GM18502 (cell line): Measurements from ENCODE around the gene CFAP73.
A peak's percentile ranks its signal among the peaks of the same experiment; 100 is the strongest.

Experiments used
- ATAC-seq: cut with Tn5 transposase; IDR thresholded peaks from one replicate; pipeline ENCODE4 v1.9.1; 2021; ENCODE audit warnings: mild to moderate bottlenecking; ENCODE audit not compliant: unreplicated experiment, poor library complexity

Gene CFAP73

DNA sequence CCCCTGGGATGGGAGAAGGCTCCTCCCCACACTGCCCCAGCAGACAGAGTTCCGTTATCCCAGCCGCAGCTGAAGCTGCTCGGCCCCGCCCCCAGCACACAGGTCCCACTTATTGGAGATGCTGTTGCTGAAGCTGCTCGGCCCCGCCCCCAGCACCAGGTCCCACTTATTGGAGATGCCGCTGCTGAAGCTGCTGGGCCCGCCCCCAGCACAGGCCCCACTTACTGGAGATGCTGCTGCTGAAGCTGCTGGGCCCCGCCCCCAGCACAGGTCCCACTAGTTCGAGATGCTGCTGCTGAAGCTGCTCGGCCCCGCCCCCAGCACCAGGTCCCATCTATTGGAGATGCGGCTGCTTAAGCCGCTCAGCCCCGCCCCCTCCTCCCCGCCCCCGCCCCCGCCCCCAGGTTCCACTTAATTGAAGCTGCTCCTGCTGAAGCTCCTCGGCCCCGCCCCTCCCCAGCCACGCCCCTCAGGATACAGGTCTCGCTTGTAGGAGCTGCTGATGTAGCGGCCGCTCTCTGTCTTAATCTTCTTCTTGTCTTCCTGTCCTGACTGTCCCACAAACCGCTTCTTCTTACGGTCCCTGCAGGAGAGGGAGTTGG is 12.0 kb downstream of the CFAP73 start:
- ATAC-seq, result no peak

DNA sequence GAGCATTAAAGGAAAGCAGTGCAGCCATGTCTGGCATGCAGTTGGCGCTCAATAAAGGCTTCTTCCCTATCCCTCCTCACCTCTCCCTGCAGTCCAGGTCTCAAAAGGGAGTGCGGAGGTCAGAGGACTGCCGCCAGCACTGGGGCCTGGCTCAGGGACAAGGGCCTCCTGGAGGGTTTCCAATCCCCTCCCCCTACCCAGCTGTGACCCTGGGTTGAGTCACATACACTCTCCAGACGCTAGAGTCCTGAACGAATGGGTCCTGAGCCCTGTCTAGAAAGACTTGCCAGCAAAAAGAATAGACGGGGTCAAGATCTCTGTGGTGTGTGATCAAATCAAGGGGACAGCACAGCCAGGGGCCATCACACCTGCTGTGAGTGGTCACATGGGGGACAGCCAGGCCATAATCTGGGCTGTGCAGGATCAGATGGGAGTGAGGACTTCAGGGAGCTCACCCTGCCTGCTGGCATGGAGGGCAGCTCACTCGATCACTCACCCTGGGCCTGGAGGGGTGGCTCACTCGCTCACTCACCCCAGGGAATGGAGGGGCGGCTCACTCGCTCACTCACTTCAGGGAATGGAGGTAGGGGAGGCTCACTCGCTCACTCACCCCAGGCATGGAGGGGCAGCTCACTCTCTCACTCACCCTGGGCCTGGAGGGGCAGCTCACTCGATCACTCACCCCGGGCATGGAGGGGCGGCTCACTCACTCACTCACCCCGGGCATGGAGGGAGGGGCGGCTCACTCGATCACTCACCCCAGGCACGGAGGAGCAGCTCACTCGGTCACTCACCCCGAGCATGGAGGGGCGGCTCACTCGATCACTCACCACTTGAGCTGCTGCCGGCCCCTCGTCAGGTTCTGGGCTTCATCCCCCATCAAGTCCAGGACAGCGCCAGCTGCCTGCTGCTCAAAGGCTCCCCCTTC is 12.8 kb downstream of the CFAP73 start:
- no peak for ATAC-seq

DNA sequence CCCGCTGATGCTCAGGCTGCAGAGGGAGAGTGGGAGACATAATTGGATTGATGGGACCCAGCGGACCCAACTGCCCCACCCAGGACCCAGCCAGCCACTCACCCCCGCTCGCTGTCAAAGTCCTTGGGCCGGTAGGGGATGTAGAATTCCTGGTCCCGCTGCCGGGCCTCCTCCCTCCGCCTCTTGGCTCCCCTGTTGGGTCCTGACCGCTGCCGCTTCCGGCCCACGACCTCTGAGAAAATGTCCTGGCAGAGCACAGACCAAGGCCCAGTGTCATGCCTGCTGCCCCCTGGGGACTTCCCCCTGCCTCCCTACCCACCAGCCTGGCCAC is 13.5 kb downstream of the CFAP73 start:
- ATAC-seq, result no peak

DNA sequence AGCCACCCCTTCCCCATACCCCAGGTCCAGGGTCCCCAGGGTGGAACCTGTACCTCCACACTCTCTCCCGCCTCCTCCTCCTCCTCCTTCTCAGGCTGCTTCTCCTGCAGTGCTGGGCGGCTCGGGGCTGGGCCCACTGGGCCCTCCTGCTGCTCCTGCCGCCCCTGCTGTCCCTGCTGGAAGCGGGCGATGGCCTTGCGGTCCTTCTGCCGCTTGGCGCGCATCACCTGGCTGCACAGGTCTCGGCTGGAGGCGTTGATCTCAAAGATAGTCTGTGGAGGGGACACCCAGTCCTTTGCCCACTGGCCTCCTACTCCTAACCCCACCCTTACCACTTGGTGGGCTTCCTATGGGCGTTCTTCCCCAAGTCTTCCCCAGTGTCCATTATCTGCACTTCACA is 14.5 kb downstream of the CFAP73 start:
- ATAC-seq, result no peak

DNA sequence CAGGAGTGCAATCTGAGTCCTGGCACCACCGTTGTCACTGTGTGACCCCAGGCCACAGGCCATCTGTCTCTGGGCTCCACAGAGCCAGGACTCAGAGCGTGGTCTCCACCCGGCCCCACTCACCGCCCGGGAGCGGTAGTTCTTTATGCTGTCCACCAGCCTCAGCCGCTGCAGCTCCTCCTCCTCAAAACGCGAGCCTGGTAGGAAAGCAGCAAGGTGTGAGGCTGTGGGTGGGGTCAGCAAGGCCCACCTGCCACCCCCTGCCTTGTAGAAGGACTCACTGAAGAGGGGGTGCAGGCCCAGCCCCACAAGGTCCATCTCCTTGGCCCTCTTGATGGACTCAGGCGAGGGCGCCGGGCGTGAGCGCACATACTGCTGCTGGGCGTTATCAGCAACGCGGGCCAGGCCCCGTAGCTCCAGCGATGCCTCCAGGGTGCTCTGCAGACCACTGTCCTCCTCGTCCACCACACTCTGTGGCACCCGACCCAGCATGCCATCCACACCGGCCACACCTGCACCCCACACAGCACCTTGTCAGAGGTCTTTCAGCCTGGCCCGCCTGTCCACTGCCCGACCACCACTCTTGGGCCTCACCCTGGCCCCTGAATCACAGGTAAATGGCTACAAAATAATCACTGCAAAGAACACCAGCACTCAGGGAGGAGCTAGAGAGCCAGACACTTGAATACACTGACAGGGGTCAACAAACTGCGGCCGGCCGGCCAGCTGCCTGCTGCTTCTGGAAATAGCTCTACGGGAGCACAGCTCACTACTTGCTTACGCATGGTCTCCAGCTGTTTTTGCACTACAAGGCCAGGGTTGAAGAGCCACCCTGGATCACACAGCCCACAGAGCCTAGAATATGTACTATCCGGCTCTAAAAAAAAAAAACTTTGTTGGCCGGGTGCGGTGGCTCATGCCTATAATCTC is 16.3 kb downstream of the CFAP73 start:
- no peak for ATAC-seq

DNA sequence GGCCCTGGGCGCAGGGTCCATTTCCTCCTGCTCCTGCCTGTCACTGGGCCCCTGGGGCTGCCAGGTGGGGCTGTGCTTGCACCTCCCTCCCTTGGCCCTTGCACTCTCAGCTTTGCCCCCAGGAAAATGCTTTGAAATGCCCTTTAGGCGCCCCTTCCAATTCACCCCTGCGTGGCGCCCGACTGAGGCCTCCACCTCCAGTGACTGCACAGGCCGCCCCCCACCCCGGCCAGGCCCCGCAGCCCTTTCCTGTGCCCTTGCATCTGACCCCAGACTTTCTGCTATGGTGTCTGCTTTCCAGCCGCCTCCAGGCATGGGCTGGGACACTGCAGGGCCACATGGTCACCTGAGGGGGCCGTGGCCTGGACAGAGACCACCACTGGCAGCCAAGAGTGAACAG is 18.3 kb downstream of the CFAP73 start:
- no peak for ATAC-seq

DNA sequence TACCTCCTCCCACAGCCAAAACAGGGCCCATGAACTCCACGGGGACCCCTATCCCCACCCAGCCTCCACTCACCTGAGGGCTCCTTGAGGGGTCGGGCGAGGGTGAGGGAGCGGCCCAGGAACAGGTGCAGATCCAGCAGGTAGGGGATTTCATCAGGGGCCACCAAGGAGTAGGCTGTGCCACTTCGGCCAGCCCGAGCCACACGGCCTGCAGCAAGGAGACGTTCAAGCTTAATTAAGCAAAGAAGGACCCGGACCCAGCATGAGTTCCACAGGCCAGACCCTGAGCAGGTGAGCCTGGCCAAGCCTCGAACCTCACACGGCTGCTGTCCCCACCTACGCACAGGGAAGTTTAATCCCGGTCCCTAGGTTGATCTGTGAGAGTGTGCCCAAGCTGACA is 20.2 kb downstream of the CFAP73 start:
- ATAC-seq, result no peak

DNA sequence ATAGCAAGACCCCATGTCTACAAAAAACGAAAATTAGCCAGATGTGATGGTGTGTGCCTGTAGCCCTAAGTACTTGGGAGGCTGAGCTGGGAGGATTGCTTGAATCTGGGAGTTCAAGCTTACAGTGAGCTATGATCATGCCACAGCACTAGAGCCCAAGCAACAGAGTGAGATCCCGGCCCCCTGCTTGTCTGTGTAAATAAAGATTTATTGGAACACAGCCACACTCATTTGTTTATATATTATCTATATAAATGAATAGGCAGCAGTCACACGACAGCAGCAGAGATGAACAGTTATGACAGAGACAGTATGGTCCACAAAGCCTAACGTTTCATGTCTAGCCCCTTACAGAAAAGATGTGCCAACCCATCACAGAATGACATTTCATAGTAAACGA is 20.9 kb downstream of the CFAP73 start:
- no peak for ATAC-seq

DNA sequence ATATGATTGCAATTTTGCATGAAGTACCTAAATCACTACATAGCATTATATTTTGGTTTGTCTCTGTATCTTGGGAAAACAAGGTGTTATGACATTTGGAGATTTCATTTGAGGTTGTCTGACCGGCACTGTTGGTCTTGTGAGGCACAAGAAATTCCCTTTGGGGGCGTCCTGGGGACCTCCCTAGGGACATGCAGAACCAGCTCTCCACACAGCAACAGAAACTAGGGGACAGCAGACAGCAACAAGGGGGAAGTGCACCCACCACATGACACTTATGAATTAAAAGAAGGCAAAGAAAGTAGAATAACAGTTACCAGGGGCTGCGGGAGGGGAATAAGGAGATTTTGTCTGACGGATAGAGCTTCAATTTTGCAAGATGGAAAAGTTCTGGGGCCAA is 21.4 kb downstream of the CFAP73 start:
- ATAC-seq, result no peak

DNA sequence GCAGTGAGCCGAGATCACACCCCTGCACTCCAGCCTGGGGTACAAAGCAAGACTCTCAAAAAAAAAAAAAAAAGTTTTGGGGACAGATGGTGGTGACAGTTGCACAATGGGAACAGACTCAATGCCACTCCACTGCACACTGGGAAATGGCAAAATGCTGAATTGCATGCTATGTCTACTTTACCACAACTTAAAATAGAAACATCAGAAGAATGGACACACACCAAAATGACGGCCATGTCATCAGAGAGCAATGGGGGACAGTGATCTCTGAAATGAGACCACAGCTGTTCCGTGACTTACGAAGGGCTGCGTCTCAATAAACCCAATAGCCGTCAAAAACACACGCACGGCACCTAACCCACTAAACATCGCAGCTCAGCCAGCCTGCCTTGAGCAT is 22.0 kb downstream of the CFAP73 start:
- no peak for ATAC-seq

DNA sequence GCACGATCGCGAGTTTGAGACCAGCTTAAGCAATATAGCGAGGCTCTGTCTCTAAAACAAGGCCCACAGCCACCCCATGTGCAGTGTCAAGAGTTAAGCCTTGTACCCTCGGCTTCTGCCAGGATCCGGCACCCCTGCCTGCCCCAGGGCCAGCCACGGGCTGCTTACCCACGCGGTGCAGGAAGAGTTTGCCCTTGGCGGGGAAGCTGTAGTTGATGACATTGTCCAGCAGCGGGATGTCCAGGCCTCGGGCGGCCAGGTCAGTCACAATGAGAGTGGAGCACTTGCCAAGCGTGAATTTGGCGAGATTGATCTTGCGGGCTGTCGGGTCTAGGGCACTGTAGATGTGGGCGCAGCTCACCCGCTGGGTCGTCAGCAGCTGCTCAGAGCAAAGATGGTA is 22.7 kb downstream of the CFAP73 start:
- no peak for ATAC-seq

DNA sequence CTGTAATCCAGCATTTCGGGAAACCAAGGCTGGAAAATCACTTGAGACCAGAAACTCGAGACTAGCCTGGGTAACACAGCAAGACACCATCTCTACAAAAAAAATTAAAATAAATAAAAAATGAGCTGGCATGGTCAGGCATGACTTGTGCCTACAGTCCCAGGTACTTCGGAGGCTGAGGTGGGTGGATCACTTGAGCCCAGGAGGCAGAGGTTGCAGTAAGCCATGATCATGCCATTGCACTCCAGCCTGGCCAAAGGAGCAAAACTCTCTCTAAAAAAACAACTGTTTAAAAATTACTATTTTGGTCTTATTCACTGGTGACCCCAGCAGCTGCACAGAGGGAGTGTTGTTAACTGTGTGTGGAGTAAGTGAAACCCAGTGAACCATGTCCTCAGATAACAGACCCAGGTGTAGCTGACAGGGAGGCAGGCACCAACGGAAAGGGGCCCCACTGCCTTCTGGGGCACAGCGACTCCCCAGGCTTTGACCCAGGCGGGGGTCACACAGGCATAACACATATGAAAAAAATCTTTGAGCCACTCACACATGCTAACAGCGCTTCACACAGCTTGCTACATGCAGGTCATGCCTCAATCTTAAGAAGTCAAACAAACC is 23.7 kb downstream of the CFAP73 start:
- peak; percentile 53 for ATAC-seq

DNA sequence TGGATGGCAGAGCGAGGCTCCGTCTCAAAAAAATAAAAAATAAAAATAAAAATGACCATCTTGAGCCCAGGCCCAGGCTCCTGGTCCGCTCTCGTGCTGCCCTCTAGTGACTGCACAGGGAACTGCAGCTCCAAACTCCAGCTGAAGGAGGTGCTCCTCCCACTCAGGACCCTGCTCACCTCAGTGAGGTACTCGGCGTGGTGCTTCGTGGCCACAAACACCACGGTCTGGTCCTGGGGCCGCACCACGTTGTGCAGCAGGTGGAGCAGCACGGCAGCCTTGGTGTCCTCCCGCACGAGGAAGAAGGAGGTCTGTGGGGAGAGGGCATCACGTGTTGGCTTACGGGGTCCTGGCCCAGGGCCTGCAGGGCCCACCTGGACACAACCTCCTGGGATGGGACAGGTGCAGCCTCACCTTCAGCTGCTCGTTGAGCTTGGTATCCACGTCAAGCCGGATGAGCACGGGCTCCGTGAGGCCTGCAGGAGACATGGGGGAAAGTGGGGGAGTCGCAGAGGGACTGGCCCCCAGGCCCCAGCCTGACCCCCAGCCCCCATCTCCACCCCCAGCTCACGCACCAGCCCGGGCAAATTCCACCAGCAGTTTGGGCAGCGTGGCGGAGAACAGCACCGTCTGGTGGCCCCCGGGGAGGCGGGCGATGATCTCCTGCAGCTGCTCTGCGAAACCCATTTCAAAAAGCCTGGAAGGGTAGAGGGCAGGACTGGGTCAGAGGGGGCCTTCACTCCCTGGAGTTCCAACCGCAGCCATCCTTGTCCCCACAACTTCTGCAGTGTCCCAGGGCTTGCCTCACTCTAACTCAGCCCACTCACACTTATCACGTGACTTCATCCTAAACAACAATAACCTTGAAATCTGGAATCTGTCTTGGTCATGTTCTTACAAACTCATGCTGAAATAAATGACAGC is 25.2 kb downstream of the CFAP73 start:
- no peak for ATAC-seq

DNA sequence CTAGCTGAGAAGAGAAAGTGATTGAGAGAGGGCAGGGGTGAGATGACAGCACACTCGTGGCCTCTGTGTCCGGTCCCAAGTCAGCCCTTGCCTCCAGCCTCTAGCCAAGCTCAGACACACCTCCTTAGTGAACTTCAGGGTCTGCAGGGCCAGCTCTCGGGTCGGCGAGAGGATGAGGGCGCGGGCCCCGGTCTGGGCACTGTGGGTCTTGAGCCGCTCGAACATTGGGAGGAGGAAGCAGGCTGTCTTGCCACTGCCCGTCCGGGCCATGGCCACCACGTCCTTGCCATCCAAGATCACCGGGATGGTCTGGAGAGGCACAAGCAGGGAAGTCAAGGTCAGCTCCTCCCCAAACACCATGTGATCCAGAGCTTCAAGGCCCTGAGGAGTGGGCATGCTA is 29.5 kb downstream of the CFAP73 start:
- no peak for ATAC-seq

DNA sequence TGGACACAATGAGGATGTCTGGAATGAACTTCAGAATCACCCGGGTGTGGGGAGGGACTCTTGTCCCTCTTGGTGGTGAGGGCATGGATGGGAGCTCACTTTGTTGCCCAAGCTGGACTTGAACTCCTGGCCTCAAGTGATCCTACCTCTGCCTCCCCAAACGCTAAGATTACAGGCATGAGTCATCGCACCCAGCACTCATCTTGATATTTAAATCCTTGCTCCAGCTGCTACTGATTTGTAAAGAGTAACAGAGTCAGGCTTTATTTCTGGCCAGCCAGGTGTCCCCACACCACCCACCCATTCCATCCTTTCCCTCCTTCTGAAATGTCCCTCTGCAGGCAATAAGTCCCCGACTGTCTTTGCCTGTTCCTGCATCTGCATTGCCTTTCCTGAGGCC is 30.8 kb downstream of the CFAP73 start:
- ATAC-seq, result no peak

DNA sequence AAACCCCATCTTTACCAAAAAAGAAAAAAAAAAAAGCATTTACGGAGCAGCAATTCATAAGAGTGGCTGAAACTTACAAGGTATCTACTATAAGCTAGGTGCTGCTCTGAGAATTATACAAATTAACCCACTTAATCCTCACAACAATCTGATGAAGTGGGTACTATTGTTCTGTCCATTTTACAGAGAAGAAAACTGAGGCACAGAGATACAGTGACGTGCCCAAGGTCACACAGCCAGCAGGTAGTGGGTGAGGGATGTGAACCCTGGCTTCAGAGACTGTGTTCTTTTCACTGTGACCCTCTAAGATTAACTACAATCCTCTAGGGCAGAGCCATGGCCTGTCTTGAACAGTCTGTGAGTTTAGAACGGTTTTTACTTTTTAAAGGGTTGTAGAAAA is 32.5 kb downstream of the CFAP73 start:
- ATAC-seq, result no peak

DNA sequence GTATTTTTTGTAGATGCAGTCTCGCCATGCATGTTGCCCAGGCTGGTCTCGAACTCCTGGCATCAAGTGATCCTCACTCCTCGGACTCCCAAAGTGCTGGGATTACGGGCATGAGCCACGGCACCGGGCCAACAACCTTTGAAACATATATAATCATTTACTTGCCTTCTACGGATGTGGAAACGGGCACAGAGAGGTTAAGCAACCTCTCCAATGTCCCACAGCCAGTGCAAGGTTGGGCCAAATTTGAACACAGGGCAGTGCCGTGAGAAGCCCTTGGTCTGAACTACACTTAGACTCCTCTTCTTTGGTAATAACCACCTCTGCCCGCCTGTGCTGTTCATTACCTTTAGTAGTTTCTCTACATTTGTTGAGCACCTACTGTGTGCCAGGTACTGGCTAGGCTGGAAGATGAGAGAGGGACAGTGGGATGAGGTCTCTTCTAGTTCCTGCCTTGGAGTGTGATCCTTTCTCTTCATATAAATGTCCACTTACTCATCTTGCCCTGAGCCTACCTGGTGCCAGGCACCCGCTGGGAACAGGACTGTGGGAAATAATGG is 33.6 kb downstream of the CFAP73 start:
- no peak for ATAC-seq

DNA sequence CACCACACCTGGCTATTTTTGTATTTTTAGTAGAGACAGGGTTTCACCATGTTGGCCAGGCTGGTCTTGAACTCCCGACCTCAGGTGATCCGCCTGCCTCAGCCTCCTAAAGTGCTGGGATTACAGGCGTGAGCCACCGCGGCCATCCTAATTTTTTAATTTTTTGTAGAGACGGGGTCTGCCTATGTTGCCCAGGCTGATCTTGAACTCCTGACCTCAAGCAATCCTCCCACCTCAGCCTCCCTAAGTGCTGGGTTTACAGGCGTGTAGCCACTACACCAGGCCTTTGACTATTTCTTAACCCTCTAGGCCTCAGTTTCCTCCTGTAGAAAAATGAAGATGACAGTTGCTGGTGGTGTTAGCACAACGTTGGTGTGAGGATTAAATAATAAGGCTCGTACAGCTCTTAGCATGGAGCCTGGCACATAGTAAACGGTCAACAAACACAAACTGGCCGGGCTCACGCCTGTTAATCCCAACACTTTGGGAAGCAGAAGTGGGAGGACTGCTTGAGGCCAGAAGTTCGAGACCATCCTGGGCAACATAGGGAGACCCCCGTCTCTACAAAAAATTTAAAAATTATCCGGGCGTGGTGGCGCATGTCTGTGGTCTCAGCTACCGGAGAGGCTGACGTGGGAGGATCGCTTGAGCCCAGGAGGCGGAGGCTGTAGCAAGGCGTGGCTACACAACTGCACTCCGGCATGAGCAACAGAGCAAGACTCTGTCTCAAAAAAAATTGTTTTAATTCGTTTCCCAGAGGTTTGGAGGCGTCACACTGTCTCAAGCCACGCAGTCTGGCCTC is 34.8 kb downstream of the CFAP73 start:
- peak; percentile 58 for ATAC-seq

DNA sequence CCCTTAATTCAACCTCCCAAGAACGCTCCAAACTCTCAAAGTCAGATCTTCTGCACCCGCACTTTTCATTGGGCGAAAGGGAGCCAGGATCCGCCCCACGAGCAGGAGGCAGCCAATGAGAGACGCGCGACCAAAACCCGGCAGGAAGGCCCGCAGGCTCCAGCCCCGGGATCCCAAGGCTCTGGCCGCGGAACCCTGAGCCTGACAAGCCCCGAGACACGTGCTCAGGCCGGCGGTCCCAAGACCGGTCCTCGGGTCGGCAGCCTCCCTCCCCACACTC is 35.3 kb downstream of the CFAP73 start:
- peak; percentile 82 for ATAC-seq
